NCI-H460 (cell line): ENCODE data around the gene POLA1. TPM values are rescaled to one million over a fixed set of nuclear protein-coding genes. Genes with fewer than 3 reads are reported as not detected.

Experiments used
- DNase-seq: peaks from one replicate; pipeline ENCODE4 v3.0.0-alpha.2; 2016; ENCODE audit warnings: low read depth; ENCODE audit errors: extremely low read depth
- total RNA-seq: library from RNA; depleted of rRNA; stranded (reverse); fragments of >200 nt; shearing (Covaris generic); gene quantifications from 2 replicates; pipeline ENCODE4 v1.2.3, GENCODE V29; 2014

Gene POLA1
- total RNA-seq, 1 experiment from 2014 or later: 20.0 TPM

GRCh38 chrX:24965372-24965771 is 271.7 kb downstream of the POLA1 start:
- no peak for DNase-seq

GRCh38 chrX:24969812-24970211 is 276.1 kb downstream of the POLA1 start:
- DNase-seq: no peak

- DNase-seq: no peak
Observed at GRCh38 chrX:24979081-24979480, 285.4 kb downstream of the POLA1 start.

- no peak for DNase-seq
Observed at GRCh38 chrX:24981030-24981429, 287.3 kb downstream of the POLA1 start.

- DNase-seq: no peak
Observed at GRCh38 chrX:24982306-24982965, 288.7 kb downstream of the POLA1 start.

- no peak for DNase-seq
Observed at GRCh38 chrX:24983931-24984330, 290.2 kb downstream of the POLA1 start.

GRCh38 chrX:24985120-24985519 is 291.4 kb downstream of the POLA1 start:
- DNase-seq: no peak

GRCh38 chrX:24987731-24988130 is 294.0 kb downstream of the POLA1 start:
- DNase-seq: no peak

- DNase-seq: no peak
Observed at GRCh38 chrX:24988314-24988713, 294.6 kb downstream of the POLA1 start.

- DNase-seq: no peak
Observed at GRCh38 chrX:24990535-24990934, 296.8 kb downstream of the POLA1 start.

- DNase-seq: no peak
Observed at GRCh38 chrX:24993879-24994278, 300.2 kb downstream of the POLA1 start.

- no peak for DNase-seq
Observed at GRCh38 chrX:24996096-24996709, 302.5 kb downstream of the POLA1 start.

GRCh38 chrX:24999511-24999910 is 305.8 kb downstream of the POLA1 start:
- DNase-seq: no peak

- no peak for DNase-seq
Observed at GRCh38 chrX:25001808-25002660, 308.3 kb downstream of the POLA1 start.

GRCh38 chrX:25002661-25003020 is 308.9 kb downstream of the POLA1 start:
- no peak for DNase-seq

- DNase-seq: no peak
Observed at GRCh38 chrX:25003066-25003849, 309.5 kb downstream of the POLA1 start.

- no peak for DNase-seq
Observed at GRCh38 chrX:25004040-25004439, 310.3 kb downstream of the POLA1 start.

GRCh38 chrX:25004485-25005032 is 310.8 kb downstream of the POLA1 start:
- no peak for DNase-seq

- no peak for DNase-seq
Observed at GRCh38 chrX:25005034-25005381, 311.3 kb downstream of the POLA1 start.

- no peak for DNase-seq
Observed at GRCh38 chrX:25005382-25006185, 311.9 kb downstream of the POLA1 start.
